DND-41 (cell line): ENCODE data around the gene ZBTB12.

Experiments
- ATAC-seq: fragments of 200-7000 bp; cut with Tn5 transposase; 3 replicates; pipeline ENCODE4 v1.9.1; 2021; ENCODE audit warnings: low read depth; ENCODE audit not compliant: insufficient read depth
- DNase-seq: peaks from one replicate; pipeline ENCODE4 v3.0.0-alpha.2; 2020
- H2AFZ ChIP-seq: 2 replicates; pipeline ENCODE4 v1.6.0; 2012; ENCODE audit warnings: low read depth, low read length
- H3K27ac ChIP-seq: 2 replicates; pipeline ENCODE4 v1.5.1; 2012; ENCODE audit warnings: low read length, inconsistent platforms
- H3K27me3 ChIP-seq: fragments of 200-600 bp; sonication (generic); 2 replicates; pipeline ENCODE4 v1.6.0; 2012; ENCODE audit warnings: low read length, mild to moderate bottlenecking, inconsistent platforms; ENCODE audit not compliant: insufficient read depth, poor library complexity
- H3K36me3 ChIP-seq: 2 replicates; pipeline ENCODE4 v1.5.1; 2012; ENCODE audit warnings: low read length, inconsistent platforms; ENCODE audit not compliant: insufficient read depth
- H3K4me1 ChIP-seq: 2 replicates; pipeline ENCODE4 v1.5.1; 2012; ENCODE audit warnings: mild to moderate bottlenecking, low read length; ENCODE audit not compliant: insufficient read depth
- H3K4me2 ChIP-seq: 2 replicates; pipeline ENCODE4 v1.6.0; 2012; ENCODE audit warnings: mild to moderate bottlenecking, moderate library complexity, low read length, inconsistent platforms; ENCODE audit not compliant: insufficient read depth
- H3K4me3 ChIP-seq, 2 experiments: fragments of 200-600 bp in 1 of 2; shearing (Covaris generic) in 1 of 2; 2 replicates each; pipeline ENCODE4 v1.5.1; 2012 to 2016; ENCODE audit warnings: inconsistent platforms in 2 of 2, low read length in 2 of 2, mild to moderate bottlenecking in 2 of 2, low read depth in 1 of 2, moderate library complexity in 1 of 2
- H3K79me2 ChIP-seq: 2 replicates; pipeline ENCODE4 v1.6.0; 2012; ENCODE audit warnings: low read length, inconsistent platforms; ENCODE audit not compliant: insufficient read depth
- H3K9ac ChIP-seq: 2 replicates; pipeline ENCODE4 v1.6.0; 2012; ENCODE audit warnings: low read depth, mild to moderate bottlenecking, inconsistent platforms, low read length, moderate library complexity
- H3K9me3 ChIP-seq: 2 replicates; pipeline ENCODE4 v1.5.1; 2012; ENCODE audit warnings: low read length, moderate library complexity, mild to moderate bottlenecking, inconsistent platforms; ENCODE audit not compliant: insufficient read depth, severe bottlenecking
- H4K20me1 ChIP-seq: 2 replicates; pipeline ENCODE4 v1.6.0; 2012; ENCODE audit warnings: low read length; ENCODE audit not compliant: insufficient read depth
- EZH2 ChIP-seq: IDR thresholded peaks from 3 replicates; pipeline ENCODE4 v1.6.1; 2012; ENCODE audit warnings: borderline replicate concordance, low read depth, mild to moderate bottlenecking, moderate library complexity, low read length, inconsistent platforms; ENCODE audit not compliant: severe bottlenecking
- TF ChIP-seq, protein P1 (sequence below): IDR thresholded peaks from 2 replicates; pipeline ENCODE4 v1.5.1; 2012; ENCODE audit warnings: borderline replicate concordance, low read length, moderate library complexity, mild to moderate bottlenecking; ENCODE audit not compliant: poor library complexity, severe bottlenecking; ENCODE audit errors: extremely low read depth

ZBTB12 gene

DNA sequence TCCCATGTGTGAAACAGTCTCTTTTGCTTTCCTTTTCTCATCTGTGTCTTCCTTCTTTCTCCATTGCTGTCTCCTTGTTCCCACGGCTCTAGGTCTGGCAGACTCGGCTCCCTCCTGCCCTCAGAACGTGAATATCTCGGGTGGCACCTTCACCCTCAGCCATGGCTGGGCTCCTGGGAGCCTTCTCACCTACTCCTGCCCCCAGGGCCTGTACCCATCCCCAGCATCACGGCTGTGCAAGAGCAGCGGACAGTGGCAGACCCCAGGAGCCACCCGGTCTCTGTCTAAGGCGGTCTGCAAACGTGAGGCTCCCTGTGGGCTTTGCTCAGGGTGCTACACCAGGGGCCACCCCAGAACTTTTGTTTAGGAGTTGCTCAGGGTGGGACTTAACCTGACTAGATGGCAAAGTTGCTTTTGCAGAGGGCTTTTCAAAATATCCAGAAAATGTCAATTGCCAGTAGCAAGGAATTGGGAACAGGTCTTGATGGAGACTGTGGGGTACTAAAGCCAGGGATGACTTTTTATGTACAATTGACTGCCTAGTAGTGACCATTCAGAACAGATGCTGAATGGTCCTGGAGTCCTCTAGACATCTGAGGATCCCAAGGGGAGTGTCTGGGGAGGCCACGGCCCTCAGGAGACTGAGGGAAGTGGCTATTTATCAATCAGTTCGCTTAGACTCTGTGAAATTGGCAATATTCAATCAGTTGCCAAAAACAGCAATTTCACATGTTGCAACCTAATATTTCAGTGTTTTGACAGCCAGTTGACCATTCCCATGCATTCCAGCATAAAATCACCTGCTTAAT is 26.2 kb upstream of the ZBTB12 start:
- TF ChIP-seq EZH2: no peak
- TF ChIP-seq, protein P1, sequence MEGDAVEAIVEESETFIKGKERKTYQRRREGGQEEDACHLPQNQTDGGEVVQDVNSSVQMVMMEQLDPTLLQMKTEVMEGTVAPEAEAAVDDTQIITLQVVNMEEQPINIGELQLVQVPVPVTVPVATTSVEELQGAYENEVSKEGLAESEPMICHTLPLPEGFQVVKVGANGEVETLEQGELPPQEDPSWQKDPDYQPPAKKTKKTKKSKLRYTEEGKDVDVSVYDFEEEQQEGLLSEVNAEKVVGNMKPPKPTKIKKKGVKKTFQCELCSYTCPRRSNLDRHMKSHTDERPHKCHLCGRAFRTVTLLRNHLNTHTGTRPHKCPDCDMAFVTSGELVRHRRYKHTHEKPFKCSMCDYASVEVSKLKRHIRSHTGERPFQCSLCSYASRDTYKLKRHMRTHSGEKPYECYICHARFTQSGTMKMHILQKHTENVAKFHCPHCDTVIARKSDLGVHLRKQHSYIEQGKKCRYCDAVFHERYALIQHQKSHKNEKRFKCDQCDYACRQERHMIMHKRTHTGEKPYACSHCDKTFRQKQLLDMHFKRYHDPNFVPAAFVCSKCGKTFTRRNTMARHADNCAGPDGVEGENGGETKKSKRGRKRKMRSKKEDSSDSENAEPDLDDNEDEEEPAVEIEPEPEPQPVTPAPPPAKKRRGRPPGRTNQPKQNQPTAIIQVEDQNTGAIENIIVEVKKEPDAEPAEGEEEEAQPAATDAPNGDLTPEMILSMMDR: no peak
- Histone ChIP-seq H2AFZ (no peak overlapping the region), H3K4me3 (no peak overlapping the region), H3K27me3 (peaks cover 3% of the 10 kb centered on the region), H3K9me3 (no peaks in the 10 kb centered on the region), H3K36me3 (no peaks in the 10 kb centered on the region), H3K27ac (no peak overlapping the region), H3K4me2 (no peak overlapping the region), H3K9ac (no peak overlapping the region), H3K4me1 (no peaks in the 10 kb centered on the region), H4K20me1 (no peaks in the 10 kb centered on the region), H3K79me2 (no peaks in the 10 kb centered on the region)
- ATAC-seq: no peak
- DNase-seq: no peak

DNA sequence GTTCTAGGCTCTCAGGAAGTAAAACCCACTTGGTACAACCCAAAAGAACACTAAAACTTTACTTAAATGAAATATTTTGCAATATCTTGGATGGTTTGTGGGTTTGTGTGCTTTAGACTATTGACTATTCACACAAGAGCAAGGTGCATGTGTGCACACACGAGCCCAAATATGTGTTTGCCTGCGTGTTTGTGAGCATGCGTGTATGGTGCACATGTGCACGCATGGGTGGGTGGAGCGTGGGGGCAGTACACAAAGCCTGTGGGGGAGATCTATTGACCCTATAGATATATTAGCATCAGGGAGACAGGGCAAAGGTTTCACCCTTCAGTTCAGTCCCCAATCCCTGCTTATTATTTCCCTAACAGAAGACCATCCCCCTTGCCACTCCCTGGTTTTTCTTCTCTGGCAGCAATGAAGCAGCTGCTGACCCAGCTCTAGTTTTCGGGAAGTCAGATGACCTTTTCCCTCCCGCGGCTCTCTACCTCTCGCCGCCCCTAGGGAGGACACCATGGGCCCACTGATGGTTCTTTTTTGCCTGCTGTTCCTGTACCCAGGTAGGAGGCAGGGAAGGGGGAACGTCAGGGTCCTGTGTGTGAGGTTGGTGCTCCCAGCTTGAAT is 25.5 kb upstream of the ZBTB12 start, which contains the start of gene C2:
TSS of gene C2 (plus strand) at position 476 of the 621 bp plus-strand sequence. CDS start at position 512, 36 bp downstream.
- Histone ChIP-seq H3K27me3 (peaks cover 3% of the 10 kb centered on the region), H3K79me2 (no peaks in the 10 kb centered on the region), H4K20me1 (no peaks in the 10 kb centered on the region), H3K27ac (no peak within 1 kb of the TSS), H3K4me2 (no peak within 1 kb of the TSS), H3K9ac (no peak within 1 kb of the TSS), H3K36me3 (no peaks in the 10 kb centered on the region), H3K4me3 (no peak within 1 kb of the TSS), H2AFZ (no peak within 1 kb of the TSS), H3K4me1 (no peaks in the 10 kb centered on the region), H3K9me3 (no peaks in the 10 kb centered on the region)
- DNase-seq: no peak
- ATAC-seq: no peak
- no peak for TF ChIP-seq EZH2
- TF ChIP-seq, protein P1: no peak

GRCh38 chr6:31922942-31923341 is 21.1 kb upstream of the ZBTB12 start:
- H4K20me1 ChIP-seq: no peaks in the 10 kb centered on the region
- H3K9me3 ChIP-seq: no peaks in the 10 kb centered on the region
- H3K79me2 ChIP-seq: no peaks in the 10 kb centered on the region
- H3K27ac ChIP-seq: no peak overlapping the region
- H3K27me3 ChIP-seq: peaks cover 3% of the 10 kb centered on the region
- TF ChIP-seq, protein P1: peak; percentile 60
- no peak for TF ChIP-seq EZH2
- H3K4me1 ChIP-seq: no peaks in the 10 kb centered on the region
- ATAC-seq: peak; percentile 56
- H3K4me2 ChIP-seq: no peak overlapping the region
- no peaks in the 10 kb centered on the region for H3K36me3 ChIP-seq
- DNase-seq: peak; percentile 35
- no peak overlapping the region for H3K4me3 ChIP-seq
- H2AFZ ChIP-seq: peak overlapping the region; percentile 52
- no peak overlapping the region for H3K9ac ChIP-seq
